ENCODE data around the gene OCEL1. TPM values are rescaled to one million over a fixed set of nuclear protein-coding genes. Genes with fewer than 3 reads are reported as not detected.

Gene OCEL1
- total RNA-seq, 1 donor, result 3.3 TPM

DNA sequence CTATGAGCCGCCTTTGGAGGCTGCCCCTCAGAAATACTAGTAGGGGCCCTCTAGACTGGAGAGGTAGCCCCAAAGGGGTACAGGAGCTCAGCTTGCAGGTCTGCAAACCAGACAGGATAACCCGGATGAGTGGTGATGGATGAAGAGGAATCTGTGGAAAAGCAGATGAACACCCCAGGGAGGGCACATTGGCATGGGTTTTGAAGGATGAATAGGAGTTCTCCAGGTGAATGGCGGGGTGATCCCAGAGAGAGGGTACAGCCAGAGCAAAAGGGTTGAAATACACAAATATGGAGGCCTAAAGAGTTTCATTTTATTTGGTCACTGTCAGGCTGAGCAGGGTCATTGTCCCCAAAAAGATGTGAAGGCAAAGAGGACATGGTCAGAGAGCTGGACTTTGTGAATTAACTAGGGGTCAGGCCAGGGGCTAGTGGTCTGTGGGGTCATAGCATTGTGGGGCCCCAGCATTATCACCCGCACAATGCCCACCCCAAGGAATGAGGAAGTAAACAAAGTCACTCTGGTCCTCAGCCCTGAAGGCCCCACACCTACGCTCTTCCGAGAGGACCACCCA lies 14.9 kb downstream of the OCEL1 start:
- H3K79me2 ChIP-seq (ENCODE audit: insufficient read depth, low read length), result peaks cover 46% of the 10 kb centered on the region
- peaks cover 12% of the 10 kb centered on the region for H3K36me3 ChIP-seq (ENCODE audit: insufficient read depth, low read length)
- H3K4me2 ChIP-seq (ENCODE audit: insufficient read depth, low read length), result no peak overlapping the region
- no peak overlapping the region for H3K4me3 ChIP-seq (ENCODE audit: insufficient read depth, low read length)
- H4K20me1 ChIP-seq (ENCODE audit: insufficient read depth, low read length), result peaks cover 30% of the 10 kb centered on the region
- DNase-seq (ENCODE audit: insufficient read length, low spot score, missing footprints), result peak; percentile 89
- no peaks in the 10 kb centered on the region for H3K9me3 ChIP-seq (ENCODE audit: low read depth, low read length)
- H3K27me3 ChIP-seq (ENCODE audit: insufficient read depth, low read length), result no peaks in the 10 kb centered on the region
- no peak overlapping the region for H3K27ac ChIP-seq (ENCODE audit: low read depth, low read length)
- H2AFZ ChIP-seq (ENCODE audit: low read length), result no peak overlapping the region
- TF ChIP-seq, protein P1, sequence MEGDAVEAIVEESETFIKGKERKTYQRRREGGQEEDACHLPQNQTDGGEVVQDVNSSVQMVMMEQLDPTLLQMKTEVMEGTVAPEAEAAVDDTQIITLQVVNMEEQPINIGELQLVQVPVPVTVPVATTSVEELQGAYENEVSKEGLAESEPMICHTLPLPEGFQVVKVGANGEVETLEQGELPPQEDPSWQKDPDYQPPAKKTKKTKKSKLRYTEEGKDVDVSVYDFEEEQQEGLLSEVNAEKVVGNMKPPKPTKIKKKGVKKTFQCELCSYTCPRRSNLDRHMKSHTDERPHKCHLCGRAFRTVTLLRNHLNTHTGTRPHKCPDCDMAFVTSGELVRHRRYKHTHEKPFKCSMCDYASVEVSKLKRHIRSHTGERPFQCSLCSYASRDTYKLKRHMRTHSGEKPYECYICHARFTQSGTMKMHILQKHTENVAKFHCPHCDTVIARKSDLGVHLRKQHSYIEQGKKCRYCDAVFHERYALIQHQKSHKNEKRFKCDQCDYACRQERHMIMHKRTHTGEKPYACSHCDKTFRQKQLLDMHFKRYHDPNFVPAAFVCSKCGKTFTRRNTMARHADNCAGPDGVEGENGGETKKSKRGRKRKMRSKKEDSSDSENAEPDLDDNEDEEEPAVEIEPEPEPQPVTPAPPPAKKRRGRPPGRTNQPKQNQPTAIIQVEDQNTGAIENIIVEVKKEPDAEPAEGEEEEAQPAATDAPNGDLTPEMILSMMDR (IDR thresholded peaks at IDR 0.05; ENCODE audit: extremely low read depth, low read depth, low read length), result no peak
- peaks cover 11% of the 10 kb centered on the region for H3K4me1 ChIP-seq (ENCODE audit: insufficient read depth, low read length)

GRCh38 chr19:17242431-17243208 lies 16.6 kb downstream of the OCEL1 start:
- H3K36me3 ChIP-seq (ENCODE audit: insufficient read depth, low read length), result peaks cover 12% of the 10 kb centered on the region
- no peaks in the 10 kb centered on the region for H3K9me3 ChIP-seq (ENCODE audit: low read depth, low read length)
- peak; percentile 89 for DNase-seq (ENCODE audit: insufficient read length, low spot score, missing footprints)
- H3K4me1 ChIP-seq (ENCODE audit: insufficient read depth, low read length), result peaks cover 24% of the 10 kb centered on the region
- peak overlapping the region; percentile 24 for H3K4me2 ChIP-seq (ENCODE audit: insufficient read depth, low read length)
- H3K27me3 ChIP-seq (ENCODE audit: insufficient read depth, low read length), result no peaks in the 10 kb centered on the region
- H2AFZ ChIP-seq (ENCODE audit: low read length), result no peak overlapping the region
- no peak overlapping the region for H3K4me3 ChIP-seq (ENCODE audit: insufficient read depth, low read length)
- H3K79me2 ChIP-seq (ENCODE audit: insufficient read depth, low read length), result peaks cover 46% of the 10 kb centered on the region
- TF ChIP-seq, protein P1 (IDR thresholded peaks at IDR 0.05; ENCODE audit: extremely low read depth, low read depth, low read length), result no peak
- H4K20me1 ChIP-seq (ENCODE audit: insufficient read depth, low read length), result peaks cover 28% of the 10 kb centered on the region
- H3K27ac ChIP-seq (ENCODE audit: low read depth, low read length), result no peak overlapping the region

DNA sequence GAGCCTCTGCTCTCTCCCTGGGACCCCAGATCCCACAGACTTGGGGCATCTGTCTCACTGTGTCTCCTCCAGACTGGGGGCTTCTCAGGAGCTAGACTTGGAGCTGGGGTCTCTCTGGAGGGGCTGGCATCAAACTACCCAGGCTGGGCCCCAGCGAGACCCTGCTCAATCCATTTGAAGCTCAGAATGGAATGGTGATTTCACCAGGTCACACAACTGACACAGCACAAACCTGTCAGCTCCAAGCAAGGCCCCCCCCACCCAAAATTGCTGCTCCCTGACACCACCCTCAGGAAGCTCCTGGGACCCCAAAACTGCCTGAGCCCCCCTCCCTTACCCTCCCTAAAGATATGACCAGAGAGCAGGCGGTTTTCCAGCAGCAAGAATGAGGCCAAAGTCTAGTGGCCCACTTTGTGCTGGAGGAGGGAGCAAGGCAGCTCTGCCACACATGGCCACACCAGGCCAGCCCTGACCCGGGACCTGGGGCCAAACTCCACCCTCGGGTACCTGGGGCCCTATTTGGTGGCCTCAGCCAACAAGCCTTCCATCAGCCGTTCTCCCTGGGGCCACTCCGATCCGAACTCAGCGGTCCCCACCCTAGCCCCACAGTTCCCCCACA lies 17.3 kb downstream of the OCEL1 start:
- peak overlapping the region; percentile 37 for H3K27ac ChIP-seq (ENCODE audit: low read depth, low read length)
- peaks cover 46% of the 10 kb centered on the region for H3K79me2 ChIP-seq (ENCODE audit: insufficient read depth, low read length)

More for the DNA sequence above, 17.3 kb downstream of the OCEL1 start:
- Histone ChIP-seq H2AFZ (ENCODE audit: low read length) (peak overlapping the region; percentile 70), H3K4me3 (ENCODE audit: insufficient read depth, low read length) (peak overlapping the region; percentile 91), H4K20me1 (ENCODE audit: insufficient read depth, low read length) (peaks cover 26% of the 10 kb centered on the region), H3K36me3 (ENCODE audit: insufficient read depth, low read length) (peaks cover 6% of the 10 kb centered on the region), H3K9me3 (ENCODE audit: low read depth, low read length) (no peaks in the 10 kb centered on the region), H3K4me2 (ENCODE audit: insufficient read depth, low read length) (peak overlapping the region; percentile 92), H3K4me1 (ENCODE audit: insufficient read depth, low read length) (peaks cover 24% of the 10 kb centered on the region), H3K27me3 (ENCODE audit: insufficient read depth, low read length) (no peaks in the 10 kb centered on the region)
- peak; percentile 84 for DNase-seq (ENCODE audit: insufficient read length, low spot score, missing footprints)
- TF ChIP-seq, protein P1 (IDR thresholded peaks at IDR 0.05; ENCODE audit: extremely low read depth, low read depth, low read length), result no peak
